Nephron (organoid): Measurements from ENCODE around the gene NUDT15.
"Not testable (repeated sequence)": the region's sequence is repeated elsewhere in the genome, so short reads cannot be mapped to it uniquely, and the experiment has no call there.

Source experiments
- H3K27ac Mint-ChIP-seq, 3 experiments: 2 replicates each; pipeline ENCODE4 v1.8.0; 2020; ENCODE audit warnings: mixed read lengths in 3 of 3, mild to moderate bottlenecking in 2 of 3, moderate library complexity in 1 of 3
- H3K27me3 Mint-ChIP-seq: 2 replicates; pipeline ENCODE4 v1.8.0; 2021; ENCODE audit warnings: low read depth, mild to moderate bottlenecking, moderate library complexity, mixed read lengths
- H3K36me3 Mint-ChIP-seq: 2 replicates; pipeline ENCODE4 v1.8.0; 2020; ENCODE audit warnings: low read depth, mixed read lengths
- H3K4me1 Mint-ChIP-seq: 2 replicates; pipeline ENCODE4 v1.8.0; 2020; ENCODE audit warnings: mixed read lengths
- H3K4me3 Mint-ChIP-seq, 3 experiments: 2 replicates each; pipeline ENCODE4 v1.8.0; 2020; ENCODE audit warnings: mild to moderate bottlenecking in 3 of 3, mixed read lengths in 3 of 3, moderate library complexity in 2 of 3
- H3K9me3 Mint-ChIP-seq: 2 replicates; pipeline ENCODE4 v1.8.0; 2020; ENCODE audit warnings: mixed read lengths
- CTCF ChIP-seq, 3 experiments: fragments of 200-600 bp; sonication (generic); IDR thresholded peaks; one replicate each; pipeline ENCODE4 v1.5.0; 2021; ENCODE audit warnings: antibody characterized with exemption in 3 of 3; ENCODE audit not compliant: unreplicated experiment in 3 of 3

The NUDT15 gene

GRCh38 chr13:47999973-48000372 lies 37.6 kb upstream of the NUDT15 start:
- Mint-ChIP-seq H3K36me3 (peaks cover 10% of the 10 kb centered on the region), H3K27me3 (no peaks in the 10 kb centered on the region), H3K4me3 (peak overlapping the region; percentile 97 to 99 (median 98)), H3K27ac (peak overlapping the region; percentile 37 to 88 (median 70)), H3K9me3 (no peaks in the 10 kb centered on the region), H3K4me1 (peaks cover 30% of the 10 kb centered on the region)
- TF ChIP-seq CTCF (IDR thresholded peaks at IDR 0.05; ENCODE audit: unreplicated experiment in 3 of 3) = no peak

GRCh38 chr13:48000559-48001113 lies 36.9 kb upstream of the NUDT15 start:
- H3K27me3 Mint-ChIP-seq = no peaks in the 10 kb centered on the region
- TF ChIP-seq CTCF (IDR thresholded peaks at IDR 0.05; ENCODE audit: unreplicated experiment in 3 of 3) = no peak
- peaks cover 10% of the 10 kb centered on the region for H3K36me3 Mint-ChIP-seq
- H3K4me3 Mint-ChIP-seq = peak overlapping the region; percentile 97 to 99 (median 98)
- H3K9me3 Mint-ChIP-seq = no peaks in the 10 kb centered on the region
- peaks cover 30% of the 10 kb centered on the region for H3K4me1 Mint-ChIP-seq
- H3K27ac Mint-ChIP-seq = peak overlapping the region; percentile 37 to 88 (median 79)

GRCh38 chr13:48001114-48001881 lies 36.2 kb upstream of the NUDT15 start, which contains the start of gene SUCLA2:
TSS of gene SUCLA2 (minus strand) at chr13:48001273. CDS start at chr13:48001269, 4 bp downstream.
- peaks cover 30% of the 10 kb centered on the region for H3K4me1 Mint-ChIP-seq
- TF ChIP-seq CTCF (IDR thresholded peaks at IDR 0.05; ENCODE audit: unreplicated experiment in 3 of 3) = no peak
- no peaks in the 10 kb centered on the region for H3K9me3 Mint-ChIP-seq
- peak within 1 kb of the TSS; percentile 97 to 99 (median 98) for H3K4me3 Mint-ChIP-seq
- no peaks in the 10 kb centered on the region for H3K27me3 Mint-ChIP-seq
- peaks cover 10% of the 10 kb centered on the region for H3K36me3 Mint-ChIP-seq
- peak within 1 kb of the TSS; percentile 37 to 88 (median 79) for H3K27ac Mint-ChIP-seq

- H3K27ac Mint-ChIP-seq = peak overlapping the region; percentile 37 to 88 (median 67)
- not testable (repeated sequence) for H3K27me3 Mint-ChIP-seq, H3K9me3 Mint-ChIP-seq, H3K36me3 Mint-ChIP-seq
- H3K4me3 Mint-ChIP-seq = peak overlapping the region; percentile 97 to 99 (median 98)
- peaks cover 30% of the 10 kb centered on the region for H3K4me1 Mint-ChIP-seq
Measured at GRCh38 chr13:48001999-48002398, 35.5 kb upstream of the NUDT15 start.

GRCh38 chr13:48004201-48004600 lies 33.3 kb upstream of the NUDT15 start:
- TF ChIP-seq CTCF (IDR thresholded peaks at IDR 0.05; ENCODE audit: unreplicated experiment in 3 of 3) = no peak
- H3K27me3 Mint-ChIP-seq = no peaks in the 10 kb centered on the region
- H3K4me3 Mint-ChIP-seq = peak overlapping the region; percentile 19 to 58 (median 40)
- peak overlapping the region in 1 of 3 experiments; percentile 53 for H3K27ac Mint-ChIP-seq
- peaks cover 21% of the 10 kb centered on the region for H3K4me1 Mint-ChIP-seq
- no peaks in the 10 kb centered on the region for H3K9me3 Mint-ChIP-seq
- H3K36me3 Mint-ChIP-seq = no peaks in the 10 kb centered on the region

GRCh38 chr13:48006396-48006795 lies 31.1 kb upstream of the NUDT15 start:
- H3K27ac Mint-ChIP-seq = no peak overlapping the region
- H3K9me3 Mint-ChIP-seq = no peaks in the 10 kb centered on the region
- peaks cover 6% of the 10 kb centered on the region for H3K4me1 Mint-ChIP-seq
- no peak overlapping the region for H3K4me3 Mint-ChIP-seq
- no peaks in the 10 kb centered on the region for H3K27me3 Mint-ChIP-seq
- no peak for TF ChIP-seq CTCF (IDR thresholded peaks at IDR 0.05; ENCODE audit: unreplicated experiment in 3 of 3)
- no peaks in the 10 kb centered on the region for H3K36me3 Mint-ChIP-seq
